GM21723 (cell line): ENCODE measurements around the gene ZNF329.
A peak's percentile ranks its signal among the peaks of the same experiment; 100 is the strongest.

Source experiments
- ATAC-seq: cut with Tn5 transposase; IDR thresholded peaks from one replicate; pipeline ENCODE4 v1.9.1; 2021; ENCODE audit warnings: mild to moderate bottlenecking, moderate library complexity; ENCODE audit not compliant: unreplicated experiment

ZNF329 gene

DNA sequence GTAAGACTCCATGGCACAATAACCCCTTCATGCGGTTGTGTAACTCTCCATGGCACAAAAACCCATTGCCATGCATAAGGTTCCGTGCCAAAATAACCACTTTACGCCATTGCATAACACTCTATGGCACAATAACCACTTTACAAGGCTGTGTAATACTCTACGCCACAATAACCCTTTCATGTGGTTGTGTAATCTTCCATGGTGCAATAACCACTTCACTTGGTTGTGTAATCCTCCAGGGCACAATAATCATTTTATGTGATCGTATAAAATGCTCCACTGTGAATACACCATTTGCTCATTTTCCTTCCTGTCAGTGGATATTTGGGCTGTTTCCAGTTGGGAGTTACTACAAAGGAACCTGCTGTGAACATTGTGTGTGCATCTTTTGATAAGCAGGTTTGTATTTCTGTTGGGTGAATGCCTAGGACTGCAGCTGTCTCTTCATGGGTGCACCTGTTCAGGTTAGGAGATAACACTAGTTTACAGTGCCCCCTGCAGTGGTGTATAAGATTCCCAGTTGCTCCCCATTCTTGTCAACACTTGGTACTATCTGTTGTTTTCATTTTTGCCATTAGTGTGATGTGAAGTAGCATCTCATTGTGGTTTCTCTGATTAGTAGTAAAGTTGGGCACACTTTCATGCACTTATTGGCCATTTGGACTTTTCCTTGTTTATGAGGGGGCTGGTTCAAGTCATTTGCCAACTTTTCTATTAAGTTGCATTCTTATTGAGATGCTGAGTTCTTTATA, 31.4 kb downstream of the ZNF329 start:
- ATAC-seq: no peak

DNA sequence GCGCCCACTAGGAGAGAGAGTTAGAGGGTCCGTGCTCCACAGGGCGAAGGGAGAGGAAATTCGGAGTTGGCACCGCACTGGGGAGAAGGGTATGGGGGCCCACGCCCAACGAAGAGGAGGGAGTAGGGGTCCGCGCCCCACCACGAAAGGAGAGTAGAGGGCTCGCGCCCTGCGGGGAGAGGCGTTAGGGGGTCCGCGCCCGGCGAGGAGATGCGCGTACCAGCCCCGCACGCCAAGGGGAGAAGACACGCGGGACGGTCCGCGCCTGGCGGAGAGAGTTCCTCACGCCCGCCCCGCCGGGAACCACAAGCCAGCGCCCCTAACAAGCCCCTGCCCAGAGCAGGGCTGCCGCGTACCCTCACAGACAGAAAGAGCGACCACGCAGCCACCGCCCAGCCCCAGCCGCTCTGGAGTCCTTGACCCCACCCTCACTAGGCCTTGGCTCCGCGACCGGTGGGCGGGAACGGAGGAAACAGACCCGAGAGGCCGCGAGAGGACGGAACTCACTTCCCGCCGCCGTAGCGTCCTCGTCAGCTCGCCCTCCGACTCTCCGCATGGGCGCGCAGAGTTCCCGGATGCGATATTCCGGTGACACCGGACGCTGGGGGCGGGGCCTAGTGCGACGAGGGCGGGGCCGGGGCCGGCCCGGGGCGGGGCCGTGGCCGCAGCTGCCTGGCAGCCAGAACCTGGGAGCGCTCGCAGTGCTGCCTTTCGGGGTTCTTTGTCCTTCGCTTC, 32.6 kb downstream of the ZNF329 start:
- ATAC-seq: no peak

DNA sequence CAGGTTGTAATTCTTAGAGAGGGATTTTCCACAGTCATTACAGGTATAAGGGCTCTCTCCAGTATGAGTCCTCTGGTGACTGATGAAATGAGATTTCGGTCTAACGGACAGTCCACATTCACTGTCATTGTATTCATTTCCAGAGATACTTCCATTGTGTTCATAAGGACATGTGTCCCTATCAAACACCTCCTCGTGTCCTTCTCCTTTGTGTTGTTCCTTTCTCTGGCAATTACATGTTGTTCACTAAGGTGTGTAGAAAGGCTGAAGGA, 42.1 kb downstream of the ZNF329 start:
- ATAC-seq: no peak

DNA sequence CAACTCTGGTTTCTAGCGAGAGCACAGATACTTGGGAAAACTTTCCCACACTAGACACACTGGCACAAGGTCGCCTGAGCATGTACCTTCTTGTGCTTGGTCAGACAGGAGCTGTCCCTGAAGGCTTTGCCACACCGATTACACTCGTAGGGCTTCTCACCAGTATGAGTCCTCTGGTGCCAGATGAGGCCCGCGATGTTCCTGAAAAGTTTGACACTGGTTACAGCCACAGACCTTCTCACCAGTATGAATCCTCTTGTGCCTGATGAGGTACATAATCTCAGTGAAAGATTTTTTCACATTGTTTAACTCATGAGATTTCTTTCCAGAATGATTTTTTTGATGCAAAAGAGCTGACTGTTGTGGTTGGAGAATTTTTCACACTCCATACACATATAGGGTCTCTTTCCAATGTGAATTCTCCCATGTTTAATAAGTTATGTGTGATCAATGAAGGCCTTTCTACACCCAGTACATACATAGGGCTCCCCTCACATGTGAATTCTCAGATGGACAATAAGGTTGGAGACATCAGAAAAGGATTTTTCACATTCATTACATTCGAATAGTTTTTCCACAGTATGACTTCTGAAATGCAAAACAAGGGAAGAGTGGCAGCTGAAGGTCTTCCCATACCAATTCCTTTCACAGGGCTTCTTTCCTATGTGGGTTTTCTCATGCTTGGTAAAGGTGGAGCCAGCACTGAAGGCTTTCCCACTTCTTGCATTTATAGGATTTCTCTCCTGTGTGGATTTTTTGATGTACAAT, 42.6 kb downstream of the ZNF329 start:
- ATAC-seq: no peak

DNA sequence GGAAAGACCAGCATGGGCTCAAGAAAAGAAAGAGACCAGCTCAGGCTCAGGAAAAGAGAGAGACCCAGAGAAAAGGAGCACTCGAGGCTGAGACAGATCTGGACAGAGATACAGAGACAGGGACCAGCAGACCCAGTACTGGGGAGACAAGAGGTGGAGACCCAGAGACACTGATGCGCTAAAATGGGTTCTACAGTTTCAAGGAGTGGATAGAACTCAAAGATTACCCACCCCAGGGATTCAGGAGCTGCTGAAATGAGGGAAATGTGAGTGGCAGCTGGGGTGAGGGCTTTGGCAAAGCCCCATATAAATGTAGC, 51.9 kb downstream of the ZNF329 start:
- ATAC-seq: no peak

DNA sequence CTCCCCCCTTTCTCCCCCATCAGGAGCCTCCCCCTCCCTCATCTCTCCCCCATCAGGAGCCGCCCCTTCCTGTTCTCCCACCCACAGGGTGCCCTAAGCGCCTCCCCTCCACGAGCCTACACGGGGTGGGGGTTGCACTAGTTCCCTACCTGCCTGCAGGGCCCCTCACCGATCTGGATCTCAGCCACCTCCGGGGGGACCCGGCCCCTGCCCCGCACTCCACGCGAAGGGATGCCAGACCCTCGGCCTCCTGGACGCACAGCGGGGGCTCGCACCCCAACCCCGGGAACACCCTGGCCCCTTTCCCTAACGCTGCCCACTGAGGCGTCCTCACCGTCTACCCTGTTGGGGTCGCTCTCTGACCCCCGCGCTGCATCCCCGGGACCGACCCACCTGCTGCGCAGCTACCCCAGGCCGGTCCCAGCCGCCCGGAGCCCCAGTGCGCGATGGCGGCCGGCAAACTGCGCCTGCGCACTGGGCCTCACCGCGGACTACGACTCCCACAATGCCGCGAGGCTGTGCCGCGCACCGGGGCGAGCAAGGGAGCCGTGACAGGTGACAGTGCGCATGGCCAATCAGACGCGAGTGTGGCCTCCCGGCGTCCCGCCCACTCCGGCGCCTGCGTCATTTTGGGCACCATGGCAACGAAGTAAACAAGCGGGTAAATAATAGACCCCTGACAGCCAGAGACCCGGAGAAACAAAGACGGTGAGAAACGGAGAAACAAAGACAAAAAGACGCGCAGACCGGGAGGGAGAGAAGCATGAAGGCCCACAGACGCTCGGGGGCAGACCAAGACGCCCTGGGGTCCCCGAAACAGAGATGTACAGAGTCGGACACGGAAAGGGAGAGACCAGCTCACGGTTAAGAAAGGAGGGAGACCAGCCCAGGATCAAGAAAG, 52.6 kb downstream of the ZNF329 start, which contains the start of gene ZSCAN18:
Gene ZSCAN18, minus strand, starts transcription at position 451 of the 901 bp plus-strand sequence. CDS start 7,964 bp downstream, outside the sequence.
- ATAC-seq: peak; percentile 51

DNA sequence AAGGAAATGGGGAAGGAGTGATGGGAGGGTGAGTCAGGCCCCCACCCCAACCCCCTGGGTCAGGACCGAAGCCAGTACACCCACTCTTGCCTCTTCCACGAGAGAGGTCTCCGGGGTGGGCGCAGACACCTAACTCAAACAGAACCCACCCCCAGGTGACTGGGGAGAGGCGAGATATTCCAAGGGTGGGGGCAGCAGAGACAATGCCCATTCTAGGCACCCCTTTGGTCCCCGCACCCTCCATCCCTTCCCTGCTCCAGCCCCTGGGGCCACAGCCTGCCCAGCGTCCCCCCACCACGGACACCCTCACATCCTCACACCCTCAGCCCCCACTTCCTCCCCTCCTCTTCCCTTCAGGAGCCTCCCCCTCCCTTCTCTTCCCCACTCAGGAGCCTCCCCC, 53.2 kb downstream of the ZNF329 start:
- ATAC-seq: no peak

DNA sequence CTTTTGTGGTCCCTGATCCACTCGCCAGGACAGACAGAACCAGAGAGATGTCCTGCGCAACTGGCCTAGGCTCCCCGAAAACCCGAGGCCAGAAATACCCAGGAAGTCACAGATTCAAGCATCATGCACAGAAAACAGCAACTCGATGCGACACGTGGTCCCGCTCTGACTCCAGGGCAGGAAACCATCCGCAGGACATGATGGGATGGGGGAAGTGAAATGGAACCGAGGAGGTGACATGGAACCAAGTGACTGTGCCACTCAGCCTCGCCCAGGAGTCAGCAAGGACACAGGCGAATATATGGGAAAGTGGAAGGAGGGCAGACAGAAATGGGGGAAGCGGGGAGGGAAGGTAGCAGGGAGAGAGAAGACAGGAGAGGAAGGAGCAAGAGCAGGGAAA, 53.7 kb downstream of the ZNF329 start:
- no peak for ATAC-seq

DNA sequence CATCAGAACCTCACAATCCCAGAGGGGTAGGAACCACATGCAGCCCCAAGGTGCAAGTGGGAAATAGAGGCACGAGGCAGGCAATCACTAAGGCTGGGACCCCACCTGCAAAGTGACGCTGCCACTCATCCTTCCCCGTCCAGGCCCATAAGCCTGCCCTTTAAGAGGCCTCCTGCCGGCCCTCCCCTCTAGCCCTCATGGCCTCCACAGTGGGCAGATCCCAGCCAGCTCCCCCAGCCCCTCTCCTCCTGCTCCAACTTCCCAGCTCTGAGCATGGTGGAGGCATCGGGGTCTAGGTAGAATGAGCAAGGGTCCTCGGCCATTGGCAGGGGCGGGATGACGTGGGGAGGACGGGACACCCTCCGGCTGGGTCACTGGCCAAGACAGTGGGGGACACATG, 55.3 kb downstream of the ZNF329 start:
- no peak for ATAC-seq

DNA sequence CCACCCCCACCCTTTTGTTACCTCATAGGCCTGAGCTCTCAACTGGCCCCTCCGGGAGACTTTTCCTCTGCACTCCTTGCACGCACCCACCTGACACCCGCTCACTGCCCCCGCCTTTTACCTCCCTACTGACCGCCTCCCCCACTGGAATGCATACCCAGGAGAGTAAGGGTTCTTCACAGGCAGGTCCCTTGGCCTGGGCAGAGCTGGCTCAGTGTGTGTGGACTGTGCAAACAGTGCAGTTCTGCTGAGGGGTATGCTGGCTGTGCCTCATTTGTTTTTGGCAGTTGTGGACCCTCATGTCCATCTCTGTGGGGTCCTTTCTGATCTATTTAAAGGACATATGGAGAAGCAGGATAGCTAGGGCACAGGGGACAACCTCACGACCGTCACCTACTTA, 57.5 kb downstream of the ZNF329 start:
- no peak for ATAC-seq

DNA sequence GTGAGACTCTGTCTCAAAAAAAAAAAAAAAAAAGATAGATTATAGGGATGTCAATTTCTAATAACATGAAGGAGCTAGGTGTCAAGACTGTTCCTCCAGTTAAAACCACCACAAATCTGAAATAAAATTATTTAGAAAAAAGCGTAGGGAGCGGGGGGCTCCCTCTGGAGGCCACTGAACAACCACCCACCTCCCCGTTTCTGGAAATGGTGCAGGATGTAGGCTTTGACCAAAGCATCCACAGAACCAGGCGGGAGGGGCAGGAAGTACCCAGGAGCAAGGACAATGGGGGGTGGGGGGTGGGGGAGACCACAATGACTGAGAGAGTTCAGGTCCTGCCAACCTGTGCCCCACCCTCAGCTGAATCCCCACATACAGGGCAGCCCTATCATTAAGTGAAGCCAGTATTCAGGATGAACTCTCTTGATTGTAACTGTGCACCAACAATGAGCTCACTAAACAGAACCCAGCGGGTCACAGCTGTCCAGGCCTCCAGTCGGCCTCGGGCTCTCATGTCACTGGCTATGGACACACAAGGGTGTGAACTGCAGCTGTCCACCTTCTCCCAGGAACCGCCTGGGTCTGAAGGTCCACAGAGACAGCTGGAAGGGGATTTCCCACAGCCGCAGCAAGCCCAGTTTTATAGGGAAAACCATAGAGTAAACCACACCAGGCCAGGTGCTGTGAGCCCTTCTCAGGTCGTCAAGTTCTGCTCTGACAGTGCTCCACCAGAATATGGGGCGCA, 59.2 kb downstream of the ZNF329 start:
- no peak for ATAC-seq

DNA sequence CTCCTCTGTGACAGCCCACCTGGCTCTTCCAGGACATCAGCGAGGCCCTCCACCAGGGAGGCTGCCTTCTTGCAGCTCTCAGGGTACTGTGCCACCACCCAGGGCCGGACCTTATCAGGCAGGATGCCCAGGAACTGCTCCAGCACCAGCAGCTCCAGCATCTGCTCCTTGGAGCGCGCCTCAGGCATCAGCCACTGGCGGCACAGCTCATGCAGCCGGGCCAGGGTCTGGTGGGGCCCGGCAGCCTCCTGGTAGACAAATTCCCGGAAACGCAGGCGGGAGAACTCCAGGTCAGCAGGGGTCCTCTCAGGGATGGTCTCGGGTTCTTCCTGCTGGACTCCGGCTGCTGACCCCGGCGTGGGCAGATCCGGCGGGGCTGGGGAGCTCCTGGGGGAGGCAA, 60.7 kb downstream of the ZNF329 start:
- no peak for ATAC-seq

DNA sequence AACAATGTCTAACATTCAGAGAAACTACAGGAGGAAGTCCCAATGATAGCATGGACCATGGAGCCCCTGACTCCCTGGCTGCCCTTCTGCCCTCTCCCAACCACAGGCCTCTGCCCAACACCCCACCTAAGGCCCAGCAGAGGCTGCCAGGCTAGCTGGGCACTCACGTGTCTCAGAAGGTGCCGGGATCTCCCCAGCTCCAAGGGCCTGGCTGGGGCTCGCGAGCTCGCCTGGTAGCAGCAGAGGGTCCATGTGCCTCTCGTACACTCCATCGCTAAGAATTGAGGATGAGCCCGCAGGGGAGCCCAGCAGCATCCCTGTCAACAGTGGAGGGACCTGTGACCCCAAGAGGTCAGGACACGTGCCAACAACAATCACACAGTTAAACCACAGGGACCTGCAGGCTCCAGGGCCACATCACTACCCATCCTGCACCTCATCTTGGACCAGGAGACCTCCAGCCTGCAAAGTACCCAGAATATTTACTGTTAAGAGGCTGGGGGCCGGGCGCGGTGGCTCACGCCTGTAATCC, 62.0 kb downstream of the ZNF329 start:
- no peak for ATAC-seq

DNA sequence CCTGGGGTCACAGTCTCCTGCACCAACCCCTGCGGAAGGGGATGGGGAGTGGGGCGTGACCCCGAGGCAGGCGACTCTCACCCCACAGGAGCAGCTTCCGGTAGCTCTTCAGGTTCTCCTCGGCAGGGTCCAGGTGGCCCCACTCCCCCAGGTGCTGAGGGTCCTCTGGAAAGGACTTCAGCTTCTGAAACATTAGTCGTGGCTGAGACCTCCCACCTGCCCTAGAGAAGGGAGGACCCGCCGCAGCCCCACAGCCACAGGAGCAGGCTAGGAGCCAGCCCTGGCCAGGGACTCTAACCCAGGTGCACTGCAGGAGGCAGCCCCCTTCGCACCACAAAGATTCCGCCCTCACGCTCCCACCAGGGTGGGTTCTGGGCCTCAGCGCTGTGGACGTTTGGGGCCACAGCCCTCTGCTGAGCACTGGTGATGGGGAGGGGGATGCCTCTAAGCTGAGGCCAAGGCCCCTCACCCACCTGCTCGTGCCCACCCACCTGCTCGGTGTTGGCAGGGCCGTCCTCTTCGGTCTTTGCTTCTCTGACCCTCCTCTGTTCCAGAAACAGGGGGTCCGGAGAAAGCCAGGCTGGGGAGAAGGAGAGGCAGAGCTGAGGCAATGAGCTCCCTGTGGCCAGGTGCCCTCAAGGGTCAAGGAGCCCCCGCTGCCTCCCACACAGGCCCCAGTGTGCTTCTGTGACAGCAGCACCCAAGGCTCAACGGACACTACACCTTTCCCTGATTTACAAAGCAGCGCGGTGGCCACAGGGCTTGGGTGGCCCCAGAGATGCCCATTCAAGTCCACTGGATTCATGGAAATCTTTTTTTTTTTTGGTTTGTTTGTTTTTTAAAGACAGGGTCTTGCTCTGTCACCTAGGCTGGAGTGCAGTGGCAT, 63.5 kb downstream of the ZNF329 start:
- no peak for ATAC-seq

DNA sequence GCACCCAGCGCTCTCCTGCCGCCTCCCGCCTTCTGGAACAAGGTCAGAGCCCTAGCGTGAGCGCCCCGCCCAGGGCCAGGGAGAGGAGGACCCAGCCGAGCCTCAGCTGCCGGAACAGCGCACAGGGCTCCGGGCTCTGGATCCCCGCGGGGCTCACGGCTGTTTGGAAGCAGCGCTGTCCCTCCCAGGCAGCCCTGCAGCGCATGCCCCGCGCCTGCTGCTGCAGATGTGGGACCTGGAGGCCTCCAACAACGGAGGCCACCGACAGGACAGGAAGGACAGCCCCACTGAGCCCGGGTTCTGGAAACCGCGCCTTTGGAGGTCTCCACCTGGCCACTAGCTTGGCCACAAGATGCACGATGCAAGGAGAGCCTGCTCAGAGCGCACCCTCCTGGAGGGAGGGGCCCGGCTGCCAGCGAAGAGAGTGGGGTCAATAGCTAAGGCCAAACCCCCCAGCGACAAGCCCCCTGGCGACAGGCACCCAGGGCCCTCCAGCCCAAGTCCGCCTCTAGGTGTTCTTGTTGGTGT, 65.2 kb downstream of the ZNF329 start:
- ATAC-seq: no peak

DNA sequence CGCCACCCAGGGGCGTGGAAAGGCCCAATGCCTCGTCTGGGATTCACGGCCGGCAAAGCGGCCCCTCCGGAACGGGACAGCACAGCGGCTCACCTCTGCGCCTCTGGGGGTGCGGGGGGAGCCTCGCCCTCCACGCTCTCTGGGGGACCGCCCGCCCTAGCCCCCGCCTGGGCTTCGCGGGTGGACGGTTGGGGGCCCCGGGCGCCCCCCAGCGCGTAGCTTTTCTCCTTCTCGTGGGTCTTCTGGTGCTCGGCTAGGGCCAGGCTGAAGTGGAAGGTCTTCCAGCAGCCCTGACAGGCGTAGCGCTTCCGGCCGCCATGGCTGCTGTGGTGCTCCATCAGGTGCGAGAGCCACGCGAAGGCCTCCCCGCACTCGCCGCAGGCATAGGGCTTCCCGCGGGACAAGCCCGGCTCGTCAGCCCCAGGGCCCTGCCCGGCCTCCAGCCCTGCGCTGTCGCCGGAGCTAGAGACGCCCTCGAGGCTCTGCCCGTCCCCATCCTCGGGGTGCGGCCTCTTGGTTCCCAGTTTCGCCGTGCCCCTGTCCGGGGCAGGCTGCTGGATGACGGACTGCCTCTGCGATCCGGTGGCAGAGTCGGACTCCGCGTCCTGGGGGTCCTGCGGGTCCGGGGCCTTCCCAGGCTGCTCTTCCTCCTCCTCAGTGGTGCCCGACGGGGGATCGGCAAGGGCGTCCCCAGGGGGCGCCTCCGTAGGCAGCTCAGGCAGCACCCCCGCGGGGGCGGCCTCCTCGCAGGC, 65.8 kb downstream of the ZNF329 start:
- no peak for ATAC-seq

DNA sequence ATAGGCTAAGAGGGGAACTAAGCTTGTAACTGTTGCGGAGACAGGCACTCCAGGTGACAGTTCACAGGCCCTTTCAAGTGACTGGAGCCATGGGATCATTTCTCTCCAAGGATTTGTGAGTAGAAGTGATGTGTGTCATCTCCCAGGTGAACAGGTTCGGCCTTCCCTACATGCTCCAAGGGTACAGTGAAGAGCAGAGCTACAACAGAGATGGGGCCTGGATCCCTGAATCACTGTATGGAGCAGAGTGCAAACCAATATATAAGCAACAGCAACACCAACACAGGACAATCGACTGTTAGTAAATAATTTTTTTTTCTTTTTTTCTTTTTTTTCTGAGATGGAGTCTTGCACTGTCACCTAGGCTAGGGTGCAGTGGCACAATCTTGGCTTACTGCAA, 67.6 kb downstream of the ZNF329 start:
- no peak for ATAC-seq

DNA sequence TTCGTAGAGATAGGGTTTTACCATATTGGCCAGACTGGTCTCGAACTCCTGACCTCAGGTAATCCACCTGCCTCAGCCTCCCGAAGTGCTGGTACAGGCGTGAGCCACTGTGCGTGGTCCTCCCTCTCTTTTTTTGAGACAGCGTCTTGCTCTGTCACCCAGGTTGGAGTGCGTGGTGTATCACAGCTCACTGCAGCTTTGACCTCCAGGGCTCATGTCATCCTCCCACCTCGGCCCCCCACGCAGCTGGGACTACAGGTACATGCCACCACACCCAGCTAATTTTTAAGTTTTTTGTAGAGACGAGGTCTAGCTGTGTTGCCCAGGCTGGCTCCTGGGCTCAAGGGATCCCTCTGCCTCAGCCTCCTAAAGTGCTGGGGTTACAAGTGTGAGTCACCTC, 70.8 kb downstream of the ZNF329 start:
- ATAC-seq: no peak
